IPS-18c (cell line): ENCODE results near the gene RAPGEF1.
"Not testable (repeated sequence)": the region's sequence is repeated elsewhere in the genome, so short reads cannot be mapped to it uniquely, and the experiment has no call there.

Experiments used
- H3K4me3 ChIP-seq: 2 replicates; pipeline ENCODE4 v1.7.0; 2013; ENCODE audit warnings: low read depth, mild to moderate bottlenecking, low read length, moderate library complexity; ENCODE audit not compliant: insufficient read depth
- H3K9me3 ChIP-seq: one replicate; pipeline ENCODE4 v1.6.1; 2013; ENCODE audit warnings: mild to moderate bottlenecking, low read length, moderate library complexity; ENCODE audit not compliant: control insufficient read depth, insufficient read depth

Gene RAPGEF1

GRCh38 chr9:131688377-131688776, 51.5 kb downstream of the RAPGEF1 start:
- H3K4me3 ChIP-seq: no peak overlapping the region
- no peaks in the 10 kb centered on the region for H3K9me3 ChIP-seq

DNA sequence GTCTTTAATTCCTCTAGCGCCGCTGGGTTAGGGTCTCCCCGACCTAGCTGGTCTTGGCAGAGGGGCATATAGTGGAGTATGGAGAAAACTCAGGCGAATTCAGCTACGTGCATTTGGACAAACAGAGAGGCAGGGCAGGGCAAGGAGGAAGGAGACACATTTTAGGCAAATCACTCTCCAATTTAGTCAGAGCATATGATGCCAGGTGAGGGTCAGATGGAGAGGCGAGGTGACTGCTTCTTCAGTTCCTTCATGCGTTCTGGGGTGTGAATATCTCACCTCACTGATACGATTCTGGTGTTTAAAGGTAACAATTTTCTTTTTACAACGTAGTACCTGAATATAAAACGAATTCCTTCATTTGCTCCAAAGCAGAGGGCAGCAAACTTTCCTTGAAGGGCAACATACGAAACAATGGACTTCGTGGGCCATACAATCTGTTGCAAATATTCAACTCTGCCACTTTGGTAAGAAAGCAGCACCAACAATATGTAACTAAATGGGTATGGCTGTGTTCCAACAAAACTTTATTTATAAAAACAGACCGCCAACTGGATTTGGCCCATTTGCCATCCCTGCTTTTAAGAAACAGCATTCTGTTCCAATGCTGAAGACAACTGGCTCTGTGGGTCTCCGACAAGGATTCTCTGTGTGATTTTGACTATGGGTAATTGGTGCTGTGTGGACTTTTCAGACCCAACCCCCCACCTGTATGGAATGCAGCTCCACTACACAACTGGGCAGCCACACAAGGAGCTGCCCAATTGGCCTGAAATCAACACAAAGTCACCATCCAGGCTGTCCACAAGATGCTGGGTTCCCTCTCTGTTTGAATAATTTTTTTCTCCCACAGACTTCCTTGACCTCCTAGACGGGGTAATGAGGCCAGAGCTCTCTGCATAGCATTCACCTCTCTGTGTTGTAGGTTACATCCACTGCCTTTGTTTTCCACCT, 53.8 kb downstream of the RAPGEF1 start:
- Histone ChIP-seq H3K9me3 (no peaks in the 10 kb centered on the region), H3K4me3 (no peak overlapping the region)

GRCh38 chr9:131683094-131683493, 56.8 kb downstream of the RAPGEF1 start:
- not testable (repeated sequence) for H3K9me3 ChIP-seq

DNA sequence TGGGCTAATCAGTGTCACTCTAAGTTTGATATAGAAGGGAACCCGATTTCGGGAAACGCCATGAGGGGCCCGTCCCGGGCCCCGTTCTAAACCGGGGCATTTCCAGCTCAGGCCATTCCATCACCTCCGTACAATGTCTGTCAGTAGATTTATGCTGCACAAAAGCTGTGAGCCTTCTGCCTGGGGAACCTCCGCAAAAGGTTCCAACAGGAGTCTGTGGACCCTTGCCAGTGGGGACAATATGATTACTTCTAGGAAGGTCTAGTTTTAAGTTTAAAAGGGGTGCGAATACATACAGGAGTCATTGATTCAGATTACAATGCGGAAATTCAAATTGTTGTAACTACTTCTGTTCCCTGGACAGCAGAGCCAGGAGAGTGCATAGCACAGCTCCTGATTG, 57.6 kb downstream of the RAPGEF1 start:
- H3K4me3 ChIP-seq: no peak overlapping the region
- no peaks in the 10 kb centered on the region for H3K9me3 ChIP-seq

More at GRCh38 chr9:131683094-131683493, 56.8 kb downstream of the RAPGEF1 start:
- H3K4me3 ChIP-seq: not testable (repeated sequence)

DNA sequence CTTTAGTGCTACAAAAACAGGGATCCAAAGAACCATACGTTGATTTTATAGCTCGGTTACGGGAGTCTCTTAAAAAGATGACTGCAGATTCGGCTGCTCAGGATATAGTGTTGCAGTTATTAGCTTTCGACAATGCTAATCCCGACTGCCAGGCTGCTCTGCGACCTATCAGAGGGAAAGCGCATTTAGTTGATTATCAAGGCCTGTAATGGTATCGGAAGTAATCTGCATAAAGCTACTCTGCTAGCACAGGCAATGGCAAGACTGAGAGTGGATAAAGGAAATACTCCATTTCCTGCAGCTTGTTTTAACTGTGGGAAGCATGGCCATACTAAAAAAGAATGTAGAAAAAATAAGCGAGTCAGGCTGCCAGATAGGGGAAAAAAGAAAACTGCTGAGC, 58.0 kb downstream of the RAPGEF1 start:
- H3K9me3 ChIP-seq, H3K4me3 ChIP-seq: not testable (repeated sequence)

- H3K4me3 ChIP-seq, H3K9me3 ChIP-seq: not testable (repeated sequence)
These were observed 58.8 kb downstream of the RAPGEF1 start for GRCh38 chr9:131681108-131681507.

DNA sequence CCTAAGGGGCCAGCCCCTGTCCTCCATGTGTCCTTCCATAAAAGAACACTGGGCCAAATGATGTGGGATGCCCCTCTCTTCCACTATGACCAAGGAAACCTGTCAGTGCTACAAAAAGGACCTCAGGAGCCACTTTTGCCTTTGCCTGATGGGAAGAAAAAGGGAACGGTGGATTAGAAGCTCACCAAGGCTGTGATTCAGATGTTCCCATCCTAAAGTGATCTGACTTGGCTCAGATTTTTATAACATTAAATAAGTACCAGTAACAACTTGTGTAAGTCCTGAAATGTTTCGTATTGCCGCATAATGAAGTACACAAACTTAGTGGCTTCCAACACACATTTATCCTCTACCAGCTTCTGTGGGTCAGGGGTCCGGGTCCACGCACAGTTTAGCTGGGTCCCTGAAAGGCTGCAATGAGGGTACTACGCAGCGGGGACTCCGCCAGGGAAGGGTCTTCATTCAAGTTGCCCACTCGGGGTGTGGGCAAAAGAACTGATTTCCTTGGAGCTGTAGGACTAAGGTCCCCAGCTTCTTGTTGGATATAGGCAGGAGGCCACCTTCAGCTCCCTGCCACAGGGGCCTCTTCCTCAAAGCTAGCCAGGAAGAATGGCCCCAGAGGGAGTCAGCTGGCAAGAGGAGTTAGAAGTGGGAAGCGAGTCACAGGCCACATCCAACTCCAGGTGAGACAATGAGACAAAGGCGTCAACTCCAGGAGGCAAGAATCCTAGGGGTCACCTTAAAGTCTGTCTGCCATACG, 60.4 kb downstream of the RAPGEF1 start:
- no peak overlapping the region for H3K4me3 ChIP-seq
- no peaks in the 10 kb centered on the region for H3K9me3 ChIP-seq

GRCh38 chr9:131678499-131679111, 61.3 kb downstream of the RAPGEF1 start:
- no peak overlapping the region for H3K4me3 ChIP-seq
- H3K9me3 ChIP-seq: no peaks in the 10 kb centered on the region

DNA sequence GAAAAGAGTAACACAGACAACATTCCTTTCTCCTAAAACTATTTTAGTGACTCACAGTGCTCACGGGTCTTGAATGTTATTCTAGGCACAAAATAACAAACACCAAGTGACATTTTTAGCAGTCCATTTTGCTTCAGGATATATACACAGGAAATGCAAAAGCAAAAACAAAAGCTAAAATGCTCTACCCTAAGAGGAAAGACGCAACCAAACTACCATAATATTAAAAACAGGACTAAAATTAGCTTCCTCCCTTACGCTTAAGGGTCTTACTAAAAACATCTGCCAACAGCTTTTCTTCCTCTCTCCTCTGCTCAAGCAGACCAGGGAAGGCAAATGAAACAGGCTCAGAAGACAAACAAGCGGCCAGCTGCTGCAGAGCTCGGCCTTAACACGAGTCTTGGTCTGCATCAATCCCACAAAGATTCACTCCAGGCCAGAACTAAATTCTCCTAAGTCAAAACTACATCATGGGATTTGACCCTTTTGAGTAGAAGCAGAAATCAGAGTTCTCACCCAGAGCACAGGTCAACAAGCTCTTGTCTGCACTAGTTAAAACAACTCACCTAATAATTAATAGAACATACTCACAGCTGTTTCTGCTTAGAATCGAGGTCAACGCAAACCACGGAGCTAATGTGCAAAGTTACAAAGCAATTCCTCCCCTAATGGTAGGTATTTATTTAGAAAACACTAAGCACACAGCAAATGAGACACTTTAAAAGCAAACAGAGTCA, 62.3 kb downstream of the RAPGEF1 start:
- H3K4me3 ChIP-seq: no peak overlapping the region

GRCh38 chr9:131677049-131677443, 62.8 kb downstream of the RAPGEF1 start:
- H3K4me3 ChIP-seq: no peak overlapping the region
- no peaks in the 10 kb centered on the region for H3K9me3 ChIP-seq

More for the DNA sequence above, 62.3 kb downstream of the RAPGEF1 start:
- no peaks in the 10 kb centered on the region for H3K9me3 ChIP-seq

DNA sequence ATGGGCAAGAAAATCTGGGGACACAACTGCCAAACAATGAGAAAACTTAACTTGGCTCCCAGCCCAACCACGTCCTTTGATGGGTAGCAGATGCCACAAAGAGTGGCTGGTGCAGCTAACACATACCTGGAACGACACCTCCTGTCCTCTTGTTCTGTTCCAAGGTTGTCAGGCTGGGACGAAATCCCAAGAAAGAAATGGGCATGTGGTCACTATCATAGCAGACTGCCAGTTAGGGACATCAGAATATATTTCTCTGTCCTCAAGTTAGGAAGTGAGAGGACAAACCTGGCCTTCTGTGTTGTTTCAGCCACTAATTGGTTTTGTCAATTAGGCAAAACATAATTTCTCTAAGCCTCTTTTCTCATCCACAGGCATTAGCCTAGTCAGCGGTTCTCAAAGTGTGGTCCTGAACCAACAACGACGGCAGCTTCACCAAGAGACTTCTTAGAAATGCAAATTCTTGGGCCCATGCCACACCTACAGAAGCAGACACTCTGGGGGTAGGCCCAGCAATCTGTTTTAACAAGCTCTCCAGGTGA, 63.4 kb downstream of the RAPGEF1 start:
- no peak overlapping the region for H3K4me3 ChIP-seq

DNA sequence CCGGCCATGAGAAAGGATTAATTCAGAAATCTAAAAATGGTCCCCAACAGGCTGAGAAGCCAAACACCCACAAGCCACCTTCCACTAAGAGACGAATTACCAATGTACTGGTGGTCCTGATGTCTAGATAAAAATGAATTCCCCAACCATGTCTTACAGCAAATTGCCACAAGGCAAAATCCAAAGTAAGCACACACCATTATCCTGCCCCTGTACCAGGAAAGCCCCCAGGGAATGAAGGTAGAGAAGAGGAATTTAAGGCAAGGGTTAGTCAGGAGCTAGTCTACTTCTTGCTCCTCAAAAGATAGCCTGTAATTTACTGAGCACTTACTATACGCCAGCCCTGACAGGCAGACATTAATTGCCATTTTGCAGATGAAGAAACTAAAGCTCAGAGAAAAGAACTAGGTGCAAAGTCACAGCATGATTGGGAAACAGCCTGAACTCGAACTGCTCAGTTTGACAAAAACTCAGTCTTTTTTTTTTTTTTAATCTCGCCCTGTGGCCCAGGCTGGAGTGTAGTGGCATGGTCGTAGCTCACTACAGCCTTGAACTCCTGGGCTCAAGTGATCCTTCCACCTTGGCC, 64.3 kb downstream of the RAPGEF1 start:
- no peaks in the 10 kb centered on the region for H3K9me3 ChIP-seq
- no peak overlapping the region for H3K4me3 ChIP-seq

More for the DNA sequence above, 63.4 kb downstream of the RAPGEF1 start:
- no peaks in the 10 kb centered on the region for H3K9me3 ChIP-seq

GRCh38 chr9:131674425-131675421, 65.2 kb downstream of the RAPGEF1 start:
- no peaks in the 10 kb centered on the region for H3K9me3 ChIP-seq
- no peak overlapping the region; the same call in 1 of the 2 replicates for H3K4me3 ChIP-seq

- H3K9me3 ChIP-seq: no peaks in the 10 kb centered on the region
- H3K4me3 ChIP-seq: no peak overlapping the region
These were observed 66.3 kb downstream of the RAPGEF1 start for GRCh38 chr9:131673531-131673930.

DNA sequence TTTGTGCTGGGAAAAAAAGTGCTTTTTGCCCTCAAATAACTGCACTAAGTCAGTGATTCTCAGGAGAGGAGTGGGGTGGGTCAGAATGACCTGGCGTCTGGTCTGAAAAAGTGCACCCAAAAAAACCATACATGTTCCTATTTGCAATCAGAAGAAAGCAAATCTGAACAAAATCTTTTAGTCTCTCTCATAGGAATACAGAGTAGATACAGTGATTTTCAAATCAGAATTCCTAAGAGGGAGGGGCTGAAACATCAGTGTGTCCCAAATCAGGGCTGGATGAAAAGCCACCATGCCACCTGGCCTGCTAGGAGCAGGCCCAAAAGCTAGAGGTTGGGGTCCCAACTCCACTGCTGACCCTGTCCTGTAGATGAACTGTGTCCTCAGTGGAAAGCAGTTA, 66.8 kb downstream of the RAPGEF1 start:
- no peaks in the 10 kb centered on the region for H3K9me3 ChIP-seq
- H3K4me3 ChIP-seq: no peak overlapping the region
